PC-9 (cell line): ENCODE measurements around the gene SLC37A3. TPM values are rescaled to one million over a fixed set of nuclear protein-coding genes. Genes with fewer than 3 reads are reported as not detected.

Experiments
- BruUV-seq: library from RNA; stranded (reverse); fragments of 400-500 nt; replicated peaks from 2 replicates; lab custom pipeline; 2021; lab: Mats Ljungman, UMichigan
- CTCF ChIA-PET: fragments of 300-600 bp; sonication (Branson Sonifier 250); formaldehyde crosslinking; loops from one replicate; lab custom pipeline; 2022; ENCODE audit warnings: antibody characterized with exemption; lab: Charles Lee
- POLR2A ChIA-PET: fragments of 300-600 bp; sonication (Branson Sonifier 250); formaldehyde crosslinking; loops from one replicate; lab custom pipeline; 2022; ENCODE audit warnings: antibody characterized with exemption; ENCODE audit not compliant: unreplicated experiment; lab: Charles Lee
- DNase-seq, 2 experiments: peaks; one replicate each; pipeline versions ENCODE4 v3.0.0 to v3.0.0-alpha.2; 2015 to 2022; ENCODE audit warnings: mixed read lengths in 1 of 2
- H2AFZ ChIP-seq: fragments of 200-600 bp; sonication (generic); 2 replicates; pipeline ENCODE4 v1.8.1; 2017; ENCODE audit warnings: antibody characterized with exemption
- H3F3A ChIP-seq: fragments of 200-600 bp; sonication (generic); 2 replicates; pipeline ENCODE4 v1.8.1; 2017; ENCODE audit warnings: antibody characterized with exemption, mild to moderate bottlenecking, low read depth; ENCODE audit not compliant: insufficient read depth
- H3K27ac ChIP-seq: fragments of 200-600 bp; sonication (generic); 2 replicates; pipeline ENCODE4 v1.6.1; 2016; ENCODE audit warnings: mixed run types
- H3K27me3 ChIP-seq: fragments of 200-600 bp; sonication (generic); 2 replicates; pipeline ENCODE4 v1.6.1; 2016; ENCODE audit warnings: low read depth, mixed run types; ENCODE audit not compliant: insufficient read depth
- H3K36me3 ChIP-seq: fragments of 200-600 bp; sonication (generic); 2 replicates; pipeline ENCODE4 v1.6.1; 2016; ENCODE audit warnings: low read depth, mixed run types
- H3K4me1 ChIP-seq: fragments of 200-600 bp; sonication (generic); replicated peaks from 2 replicates; pipeline ENCODE4 v1.6.1; 2016; ENCODE audit warnings: mixed run types; ENCODE audit not compliant: insufficient read depth
- H3K4me2 ChIP-seq: fragments of 200-600 bp; sonication (generic); 2 replicates; pipeline ENCODE4 v1.6.1; 2017; ENCODE audit warnings: mixed run types
- H3K4me3 ChIP-seq: fragments of 200-600 bp; sonication (generic); 2 replicates; pipeline ENCODE4 v1.6.1; 2016; ENCODE audit warnings: mixed run types
- H3K79me2 ChIP-seq: fragments of 200-600 bp; sonication (generic); 2 replicates; pipeline ENCODE4 v1.6.1; 2017; ENCODE audit warnings: low read depth, mixed run types
- H3K9me2 ChIP-seq: fragments of 200-600 bp; sonication (generic); 2 replicates; pipeline ENCODE4 v1.8.1; 2017; ENCODE audit warnings: mild to moderate bottlenecking; ENCODE audit not compliant: insufficient read depth
- H3K9me3 ChIP-seq: fragments of 200-600 bp; sonication (generic); 2 replicates; pipeline ENCODE4 v1.8.1; 2016; ENCODE audit warnings: low read depth; ENCODE audit not compliant: insufficient read depth
- H4K20me1 ChIP-seq: fragments of 200-600 bp; sonication (generic); 2 replicates; pipeline ENCODE4 v1.8.1; 2017; ENCODE audit not compliant: insufficient read depth
- CTCF ChIP-seq: fragments of 200-600 bp; sonication (generic); conservative IDR thresholded peaks from 2 replicates; pipeline ENCODE4 v1.6.1; 2017; ENCODE audit warnings: mixed run types, antibody characterized with exemption, mild to moderate bottlenecking, moderate library complexity
- EZH2 ChIP-seq: fragments of 200-600 bp; sonication (generic); IDR thresholded peaks from 2 replicates; pipeline ENCODE4 v1.8.0; 2017; ENCODE audit warnings: antibody characterized with exemption, low read depth
- intact Hi-C: fragments of 100-400 bp; cut with micrococcal nuclease; formaldehyde crosslinking; loops from one replicate; pipeline ENCODE4 v1.10.0; 2022; ENCODE audit not compliant: unreplicated experiment
- total RNA-seq: library from RNA; stranded (reverse); gene quantifications from 2 replicates; pipeline ENCODE4 v1.2.3, GENCODE V29; 2021

Gene SLC37A3
- total RNA-seq, 1 experiment from 2014 or later, result 54.8 TPM

GRCh38 chr7:140389445-140389844, 8.9 kb downstream of the SLC37A3 start:
- no peak for DNase-seq
- no peak overlapping the region for H3K27ac ChIP-seq
- CTCF ChIA-PET, result interaction anchor here (0.6 kb wide), 1 partner anchor 1263 kb away, joined by 3 read pairs; no protein-coding TSS in a partner anchor
- H3K9me2 ChIP-seq, result no peaks in the 10 kb centered on the region
- 0 out of 2 replicates have a peak, but pooled peaks cover 3% of the 10 kb centered on the region for H3K4me1 ChIP-seq
- no peaks in the 10 kb centered on the region for H3K27me3 ChIP-seq
- peaks cover 33% of the 10 kb centered on the region for H4K20me1 ChIP-seq
- intact Hi-C loops, result no loop called here
- H3K36me3 ChIP-seq, result no peaks in the 10 kb centered on the region
- no peaks in the 10 kb centered on the region for H3K9me3 ChIP-seq
- H3K79me2 ChIP-seq, result peaks cover 44% of the 10 kb centered on the region
- no peaks in the 10 kb centered on the region for H3F3A ChIP-seq
- no peak overlapping the region for H3K4me2 ChIP-seq
- TF ChIP-seq EZH2 (no peak), CTCF (no peak)
- H2AFZ ChIP-seq, result no peak overlapping the region
- POLR2A ChIA-PET, result no interaction called here
- H3K4me3 ChIP-seq, result no peak overlapping the region
- BruUV-seq, result no TSS peak

GRCh38 chr7:140384894-140385545, 13.3 kb downstream of the SLC37A3 start:
- H3F3A ChIP-seq, result no peaks in the 10 kb centered on the region
- no peaks in the 10 kb centered on the region for H3K9me2 ChIP-seq
- ChIA-PET CTCF (no interaction called here), POLR2A (no interaction called here)
- H3K4me2 ChIP-seq, result no peak overlapping the region
- H3K79me2 ChIP-seq, result peaks cover 15% of the 10 kb centered on the region
- H3K9me3 ChIP-seq, result no peaks in the 10 kb centered on the region
- no peak overlapping the region for H3K4me3 ChIP-seq
- no peaks in the 10 kb centered on the region for H3K4me1 ChIP-seq
- TF ChIP-seq CTCF (no peak), EZH2 (no peak)
- no peak overlapping the region for H2AFZ ChIP-seq
- no peaks in the 10 kb centered on the region for H3K27me3 ChIP-seq
- intact Hi-C loops, result no loop called here
- no TSS peak for BruUV-seq
- DNase-seq, result no peak
- H3K27ac ChIP-seq, result no peak overlapping the region
- H3K36me3 ChIP-seq, result no peaks in the 10 kb centered on the region; the same call in none of the 2 replicates
- H4K20me1 ChIP-seq, result peaks cover 11% of the 10 kb centered on the region

- ChIA-PET CTCF (no interaction called here), POLR2A (no interaction called here)
- TF ChIP-seq CTCF (no peak), EZH2 (no peak)
- Histone ChIP-seq H3K36me3 (no peaks in the 10 kb centered on the region; the same call in none of the 2 replicates), H3K9me3 (no peaks in the 10 kb centered on the region), H3K79me2 (peaks cover 11% of the 10 kb centered on the region; the same call in 1 of the 2 replicates), H3K4me2 (no peak overlapping the region), H3F3A (no peaks in the 10 kb centered on the region), H3K4me3 (no peak overlapping the region), H4K20me1 (peaks cover 11% of the 10 kb centered on the region), H3K27me3 (no peaks in the 10 kb centered on the region), H3K27ac (no peak overlapping the region), H3K4me1 (no peaks in the 10 kb centered on the region), H3K9me2 (no peaks in the 10 kb centered on the region), H2AFZ (no peak overlapping the region)
- no peak for DNase-seq
- BruUV-seq, result no TSS peak
- intact Hi-C loops, result no loop called here
Observed at GRCh38 chr7:140383954-140384713, 14.2 kb downstream of the SLC37A3 start.
